GM12878 (cell line): ENCODE measurements around the gene PMM2. TPM values are rescaled to one million over a fixed set of nuclear protein-coding genes. Genes with fewer than 3 reads are reported as not detected.

Experiments
- ATAC-seq: fragments of 200-7000 bp; cut with Tn5 transposase; 3 replicates; pipeline ENCODE4 v1.9.1; 2020; ENCODE audit warnings: mild to moderate bottlenecking, moderate library complexity
- BruUV-seq: library from RNA; stranded (reverse); fragments of 400-500 nt; replicated peaks from 2 replicates; lab custom pipeline; 2021; lab: Mats Ljungman, UMichigan
- CTCF ChIA-PET: fragments of 300-600 bp; sonication (Branson Sonifier 250); formaldehyde crosslinking; extraction: SDS; loops from one replicate; lab custom pipeline; 2021; ENCODE audit warnings: inconsistent platforms; lab: Yijun Ruan, JAX
- POLR2A ChIA-PET: fragments of 350-600 bp; formaldehyde crosslinking; extraction: SDS; loops from one replicate; lab custom pipeline; 2021; ENCODE audit warnings: inconsistent platforms; lab: Charles Lee
- RAD21 ChIA-PET: fragments of 300-600 bp; sonication (Branson Sonifier 250); formaldehyde crosslinking; loops from one replicate; lab custom pipeline; 2023; ENCODE audit warnings: antibody characterized with exemption; ENCODE audit not compliant: unreplicated experiment; lab: Charles Lee
- SMC1A ChIA-PET: fragments of 300-600 bp; sonication (Branson Sonifier 250); formaldehyde crosslinking; loops from one replicate; lab custom pipeline; 2023; ENCODE audit not compliant: unreplicated experiment, uncharacterized antibody; lab: Charles Lee
- DNase-seq: peaks from one replicate; pipeline ENCODE4 v3.0.0-alpha.2; 2011; ENCODE audit warnings: low read depth, low spot score
- FAIRE-seq: peaks from 3 replicates; lab custom pipeline; 2011; peaks lifted over from hg19 to GRCh38; lab: Jason Lieb, UNC
- H2AFZ ChIP-seq: 2 replicates; pipeline ENCODE4 v1.6.0; 2011; ENCODE audit warnings: low read depth, low read length, control low read depth; ENCODE audit not compliant: control insufficient read depth
- H3K27ac ChIP-seq: 2 replicates; pipeline ENCODE4 v1.5.1; 2011; ENCODE audit warnings: control low read depth; ENCODE audit not compliant: control insufficient read depth, insufficient read depth
- H3K27me3 ChIP-seq, 2 experiments: replicated peaks in 1 of 2; 2 replicates each; pipeline versions ENCODE4 v1.6.0 to v1.6.1; 2011; ENCODE audit warnings: low read length in 1 of 2; ENCODE audit not compliant: control insufficient read depth in 2 of 2, insufficient read depth in 2 of 2
- H3K36me3 ChIP-seq, 2 experiments: 2 replicates each; pipeline ENCODE4 v1.5.1; 2011; ENCODE audit warnings: low read length in 1 of 2; ENCODE audit not compliant: control insufficient read depth in 2 of 2, insufficient read depth in 2 of 2
- H3K4me1 ChIP-seq: 2 replicates; pipeline ENCODE4 v1.6.1; 2011; ENCODE audit warnings: mild to moderate bottlenecking, low read length, moderate library complexity, mixed read lengths; ENCODE audit not compliant: control insufficient read depth, insufficient read depth
- H3K4me2 ChIP-seq: 2 replicates; pipeline ENCODE4 v1.6.0; 2011; ENCODE audit warnings: control low read depth; ENCODE audit not compliant: control insufficient read depth, insufficient read depth
- H3K4me3 ChIP-seq: fragments of 200-600 bp; sonication (generic); 2 replicates; pipeline ENCODE4 v1.5.1; 2016
- H3K79me2 ChIP-seq: 2 replicates; pipeline ENCODE4 v1.6.0; 2011; ENCODE audit warnings: low read length; ENCODE audit not compliant: control insufficient read depth, insufficient read depth
- H3K9ac ChIP-seq: 2 replicates; pipeline ENCODE4 v1.8.0; 2011; ENCODE audit warnings: low read length, control low read depth, mixed read lengths; ENCODE audit not compliant: control insufficient read depth, insufficient read depth
- H3K9me3 ChIP-seq: replicated peaks from 3 replicates; pipeline ENCODE4 v1.5.1; 2011; ENCODE audit warnings: mild to moderate bottlenecking, low read length; ENCODE audit not compliant: control insufficient read depth, insufficient read depth
- H4K20me1 ChIP-seq: 2 replicates; pipeline ENCODE4 v1.6.0; 2011; ENCODE audit not compliant: control insufficient read depth, insufficient read depth
- BACH1 ChIP-seq: fragments of 450-650 bp; IDR thresholded peaks from 2 replicates; pipeline ENCODE4 v1.6.1; 2017; ENCODE audit warnings: mild to moderate bottlenecking, borderline replicate concordance
- CHD4 ChIP-seq: fragments of 200-600 bp; sonication (generic); IDR thresholded peaks from 2 replicates; pipeline ENCODE4 v1.6.1; 2016; ENCODE audit warnings: mild to moderate bottlenecking
- ETV6 ChIP-seq, 2 experiments: fragments of 450-650 bp in 1 of 2; IDR thresholded peaks in 1 of 2; conservative IDR thresholded peaks in 1 of 2; 2 replicates each; pipeline ENCODE4 v1.6.1; 2014; ENCODE audit warnings: antibody characterized with exemption in 1 of 2, borderline replicate concordance in 1 of 2, low read depth in 1 of 2, mild to moderate bottlenecking in 1 of 2, moderate library complexity in 1 of 2
- PML ChIP-seq: IDR thresholded peaks from 2 replicates; pipeline ENCODE4 v1.6.1; 2012; ENCODE audit warnings: low read length, inconsistent platforms
- POLR2A ChIP-seq: IDR thresholded peaks from 2 replicates; pipeline ENCODE4 v1.6.1; 2011; ENCODE audit warnings: low read depth, mild to moderate bottlenecking, low read length
- POLR2AphosphoS2 ChIP-seq: IDR thresholded peaks from 2 replicates; pipeline ENCODE4 v1.6.1; 2011; ENCODE audit warnings: low read depth, mild to moderate bottlenecking, low read length, improper control_type of control experiment, moderate library complexity
- POLR2AphosphoS5 ChIP-seq: IDR thresholded peaks from 2 replicates; pipeline ENCODE4 v1.6.1; 2011; ENCODE audit warnings: mild to moderate bottlenecking, low read length, inconsistent platforms
- SIN3A ChIP-seq: IDR thresholded peaks from 2 replicates; pipeline ENCODE4 v1.6.1; 2012; ENCODE audit warnings: low read depth, low read length, improper control_type of control experiment
- SPI1 ChIP-seq: IDR thresholded peaks from 2 replicates; pipeline ENCODE4 v1.6.1; 2011; ENCODE audit warnings: low read depth, mild to moderate bottlenecking, low read length, moderate library complexity, borderline replicate concordance; ENCODE audit not compliant: insufficient read depth
- SREBF1 ChIP-seq: IDR thresholded peaks from 2 replicates; pipeline ENCODE4 v1.6.1; 2012; ENCODE audit warnings: mild to moderate bottlenecking, low read length
- WGBS: methylation state at CpG from one replicate; pipeline ENCODE4 v1.1.6; 2016; ENCODE audit warnings: low lambda C conversion rate; ENCODE audit not compliant: insufficient replicate concordance, insufficient coverage; ENCODE audit errors: missing lambda C conversion rate; 5-methylcytosine and 5-hydroxymethylcytosine counted together
- in situ Hi-C: fragments of 300-500 bp; cut with MboI; formaldehyde crosslinking; loops from 9 replicates; pipeline ENCODE4 v1.14.3; 2018; ENCODE audit warnings: mixed read lengths
- intact Hi-C: fragments of 100-400 bp; cut with micrococcal nuclease; formaldehyde crosslinking; loops from one replicate; pipeline ENCODE4 v1.14.2; 2022; ENCODE audit not compliant: unreplicated experiment
- polyA plus RNA-seq, 11 experiments: library from polyadenylated mRNA; depleted of rRNA in 4 of 11; unstranded in 6 of 11; stranded (reverse) in 5 of 11; fragments of >200 nt; fragmentation: Nextera tagmentation in 4 of 11; fragmentation: Illumina TruSeq in 1 of 11; extraction: Ambion mirVana in 4 of 11; extraction: Trizol in 1 of 11; gene quantifications; 1 replicate in 1 of 11; 2 replicates in 10 of 11; pipeline versions ENCODE4 v1.2.1 to v1.2.3, GENCODE V29; 2011 to 2016; ENCODE audit warnings: inconsistent platforms in 2 of 11, missing spikeins in 2 of 11, low read depth in 1 of 11
- total RNA-seq, 4 experiments: library from RNA; depleted of rRNA in 3 of 4; stranded (reverse); fragments of >200 nt in 3 of 4; fragmentation: Illumina TruSeq in 1 of 4; extraction: Trizol in 1 of 4; gene quantifications; 2 replicates each; pipeline versions ENCODE4 v1.2.1 to v1.2.3, GENCODE V29; 2013 to 2021

PMM2 gene
- total and polyA plus RNA-seq, 10 of the 15 experiments (the other 5 are each of a cell fraction or from before 2014, with no cell fraction given): 22.6 to 69.4 (median 52.3) TPM

- RAD21 ChIA-PET: interaction anchor here (1.2 to 1.4 kb wide), 2 partner anchors 19 to 22 kb away, joined by 3 read pairs; partner anchors contain the start of gene CARHSP1
- Histone ChIP-seq H3K9me3 (no peaks in the 10 kb centered on the region), H3K36me3 (peaks cover 44 to 53% of the 10 kb centered on the region in 2 experiments), H3K79me2 (no peaks in the 10 kb centered on the region), H3K4me2 (no peak overlapping the region), H3K9ac (no peak overlapping the region), H3K27me3 (no peaks in the 10 kb centered on the region), H3K27ac (no peak overlapping the region), H2AFZ (no peak overlapping the region), H3K4me1 (no peaks in the 10 kb centered on the region; the same call in 1 of the 2 replicates), H4K20me1 (no peaks in the 10 kb centered on the region; the same call in none of the 2 replicates), H3K4me3 (no peak overlapping the region)
- in situ Hi-C loops: no loop called here
- DNase-seq: no peak
- peak; percentile 65 for TF ChIP-seq POLR2A
- no peak for TF ChIP-seq SIN3A
- TF ChIP-seq PML: peak; percentile 6; the same call in 1 of the 2 replicates
- TF ChIP-seq CHD4: no peak
- SMC1A ChIA-PET: no interaction called here
- ATAC-seq: no peak
- intact Hi-C loops: no loop called here
- 94% methylated on average over 19 of the region's 19 CpGs for WGBS
- POLR2A ChIA-PET: no interaction called here
- no peak for FAIRE-seq
- CTCF ChIA-PET: interaction anchor here (0.5 to 1.2 kb wide), 2 partner anchors 24 to 30 kb away, joined by 3 to 4 read pairs; no protein-coding TSS in a partner anchor
- BruUV-seq: no TSS peak
Observed at GRCh38 chr16:8849411-8850011, 51.9 kb downstream of the PMM2 start.

DNA sequence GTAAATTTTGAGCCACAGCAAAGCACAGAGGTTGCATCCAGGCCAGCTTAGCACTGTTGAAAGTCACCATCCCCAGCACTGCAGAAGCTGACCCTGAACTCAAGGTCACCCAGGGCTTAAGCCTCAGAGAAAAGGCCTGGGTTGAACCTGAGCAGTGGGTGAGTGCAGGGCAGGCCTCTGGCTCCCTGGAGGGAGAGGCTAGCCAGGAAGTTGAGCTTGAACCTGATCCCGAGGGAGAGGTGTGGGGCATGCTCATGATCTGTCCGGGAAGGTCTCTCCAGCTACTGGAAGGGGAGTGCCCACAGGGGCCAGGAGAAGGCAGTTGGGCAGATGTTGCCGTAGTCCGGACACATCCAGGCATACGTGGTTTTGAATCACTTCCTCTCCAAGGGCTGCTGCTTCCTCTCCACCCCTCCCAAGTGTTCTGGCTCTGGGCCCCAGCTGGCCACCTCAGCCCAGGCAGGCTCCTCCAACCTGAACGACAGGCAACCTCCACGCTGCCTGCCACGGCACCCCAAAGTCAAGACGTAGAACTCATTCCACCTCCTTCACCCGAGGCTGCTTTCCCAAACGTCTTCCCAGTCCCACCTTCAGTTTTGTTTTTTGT lies 52.7 kb downstream of the PMM2 start:
- ChIA-PET CTCF (interaction anchor here (0.8 to 1.3 kb wide), 3 partner anchors 24 to 31 kb away, joined by 3 to 4 read pairs (median 4); no protein-coding TSS in a partner anchor), RAD21 (interaction anchor here (1.2 to 1.4 kb wide), 2 partner anchors 18 to 21 kb away, joined by 3 read pairs; partner anchors contain the start of gene CARHSP1), POLR2A (no interaction called here), SMC1A (no interaction called here)
- in situ Hi-C loops: no loop called here
- peaks cover 44 to 61% of the 10 kb centered on the region in 2 experiments for H3K36me3 ChIP-seq
- H3K4me1 ChIP-seq: no peaks in the 10 kb centered on the region; the same call in 1 of the 2 replicates
- WGBS: 9% methylated on average over 11 of the region's 11 CpGs
- H3K9me3 ChIP-seq: no peaks in the 10 kb centered on the region
- TF ChIP-seq SREBF1: no peak
- peak; percentile 54 for TF ChIP-seq POLR2A
- no peak for TF ChIP-seq ETV6 (conservative IDR thresholded peaks at IDR 0.05 in 1 of 2, IDR thresholded peaks at IDR 0.05 in 1 of 2; ENCODE audit: borderline replicate concordance in 1 of 2, low read depth in 1 of 2)
- TF ChIP-seq BACH1: 0 out of 2 replicates have a peak, but pooled peaks have one; percentile 28
- TF ChIP-seq SPI1: 0 out of 2 replicates have a peak, but pooled peaks have one; percentile 35
- 0 out of 2 replicates have a peak, but pooled peaks have one; percentile 19 for TF ChIP-seq POLR2AphosphoS2
- TF ChIP-seq POLR2AphosphoS5: 0 out of 2 replicates have a peak, but pooled peaks have one; percentile 5
- H3K9ac ChIP-seq: no peak overlapping the region
- H3K4me2 ChIP-seq: no peak overlapping the region
- intact Hi-C loops: no loop called here
- no peak overlapping the region for H2AFZ ChIP-seq
- no TSS peak for BruUV-seq
- H3K4me3 ChIP-seq: no peak overlapping the region
- no peaks in the 10 kb centered on the region for H3K27me3 ChIP-seq
- DNase-seq: no peak
- peak overlapping the region; percentile 24; the same call in 1 of the 2 replicates for H3K27ac ChIP-seq
- ATAC-seq: peak; percentile 35
- H3K79me2 ChIP-seq: no peaks in the 10 kb centered on the region
- H4K20me1 ChIP-seq: no peaks in the 10 kb centered on the region; the same call in none of the 2 replicates
- no peak for FAIRE-seq
